Adrenal gland (tissue), 5 donors: Measurements from ENCODE around the gene EHD1.

Experiments used
- CTCF ChIP-seq, 6 experiments: fragments of 450-650 bp in 4 of 6; fragments of 200-600 bp in 2 of 6; sonication (generic) in 1 of 6; IDR thresholded peaks; 1 replicate in 5 of 6; 2 replicates in 1 of 6; pipeline versions ENCODE4 v1.5.1 to v1.8.0; 2016 to 2021; ENCODE audit warnings: antibody characterized with exemption in 6 of 6, mild to moderate bottlenecking in 2 of 6, moderate library complexity in 1 of 6
- POLR2A ChIP-seq, 2 donors: fragments of 450-650 bp; IDR thresholded peaks; one replicate each; pipeline ENCODE4 v1.6.1; 2017; ENCODE audit warnings: antibody characterized with exemption in 2 of 2, mild to moderate bottlenecking in 2 of 2, moderate library complexity in 1 of 2
- donor health status: DM: no; HTN: no; CAD: no.

- no peak for TF ChIP-seq CTCF (IDR thresholded peaks at IDR 0.05)
- no peak for TF ChIP-seq POLR2A (IDR thresholded peaks at IDR 0.05)
Observed at GRCh38 chr11:64898541-64898940, 20.1 kb upstream of the EHD1 start.
